HUES48 (cell line): ENCODE measurements around the gene GID8.

Experiments
- H3K27ac ChIP-seq: one replicate; pipeline ENCODE4 v1.7.0; 2013; ENCODE audit warnings: low read depth, low read length, inconsistent platforms
- H3K27me3 ChIP-seq: 2 replicates; pipeline ENCODE4 v1.6.1; 2013; ENCODE audit warnings: mild to moderate bottlenecking, low read length; ENCODE audit not compliant: control insufficient read depth, insufficient read depth
- H3K36me3 ChIP-seq: 2 replicates; pipeline ENCODE4 v1.6.1; 2013; ENCODE audit warnings: low read length; ENCODE audit not compliant: control insufficient read depth, insufficient read depth
- H3K4me1 ChIP-seq: 2 replicates; pipeline ENCODE4 v1.6.1; 2013; ENCODE audit warnings: mild to moderate bottlenecking, low read length; ENCODE audit not compliant: control insufficient read depth, insufficient read depth
- H3K4me3 ChIP-seq: 2 replicates; pipeline ENCODE4 v1.5.1; 2013; ENCODE audit warnings: mild to moderate bottlenecking, low read depth, low read length
- H3K9ac ChIP-seq: 2 replicates; pipeline ENCODE4 v1.6.1; 2013; ENCODE audit warnings: mild to moderate bottlenecking, low read depth, low read length, moderate library complexity
- H3K9me3 ChIP-seq: 2 replicates; pipeline ENCODE4 v1.6.1; 2013; ENCODE audit warnings: low read length; ENCODE audit not compliant: control insufficient read depth, insufficient read depth

Gene GID8

DNA sequence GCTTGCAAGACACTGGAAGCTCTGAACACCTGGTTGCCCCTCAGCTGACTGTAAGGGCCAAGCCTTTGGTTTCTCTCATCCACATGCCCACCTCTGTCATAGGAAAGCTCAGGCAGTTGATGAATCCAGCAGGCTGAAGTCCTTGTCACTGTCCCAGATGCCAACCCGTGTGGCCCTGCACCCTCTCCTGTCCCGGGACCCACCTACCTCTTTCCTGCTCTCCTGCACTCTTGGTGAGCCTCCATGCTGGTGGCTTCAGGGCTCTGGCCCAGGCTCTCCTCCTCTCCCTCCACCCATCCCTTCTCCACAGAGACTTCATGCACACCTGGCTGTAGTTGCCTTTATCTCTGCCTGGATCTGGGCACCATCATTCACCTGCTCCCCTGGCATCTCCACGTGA lies 4.0 kb upstream of the GID8 start:
- Histone ChIP-seq H3K9me3 (no peaks in the 10 kb centered on the region), H3K27me3 (no peaks in the 10 kb centered on the region), H3K36me3 (peaks cover 39% of the 10 kb centered on the region), H3K4me1 (peaks cover 44% of the 10 kb centered on the region), H3K4me3 (no peak overlapping the region), H3K9ac (no peak overlapping the region), H3K27ac (no peak overlapping the region)

GRCh38 chr20:62935204-62935967 lies 2.6 kb upstream of the GID8 start:
- H3K9me3 ChIP-seq, result no peaks in the 10 kb centered on the region
- peaks cover 39% of the 10 kb centered on the region for H3K36me3 ChIP-seq
- H3K9ac ChIP-seq, result no peak overlapping the region
- H3K4me3 ChIP-seq, result peak overlapping the region; percentile 90
- peaks cover 39% of the 10 kb centered on the region for H3K4me1 ChIP-seq
- peak overlapping the region; percentile 36 for H3K27ac ChIP-seq
- H3K27me3 ChIP-seq, result no peaks in the 10 kb centered on the region

- Histone ChIP-seq H3K36me3 (peaks cover 44% of the 10 kb centered on the region), H3K9ac (no peak overlapping the region), H3K4me3 (peak overlapping the region; percentile 90), H3K27ac (no peak overlapping the region), H3K9me3 (no peaks in the 10 kb centered on the region), H3K4me1 (peaks cover 32% of the 10 kb centered on the region), H3K27me3 (no peaks in the 10 kb centered on the region)
Observed at GRCh38 chr20:62935968-62936585, 1.9 kb upstream of the GID8 start.

- peak overlapping the region; percentile 90 for H3K9ac ChIP-seq
- H3K4me1 ChIP-seq, result peaks cover 21% of the 10 kb centered on the region
- H3K4me3 ChIP-seq, result peak overlapping the region; percentile 90
- H3K27ac ChIP-seq, result peak overlapping the region; percentile 97
- peaks cover 51% of the 10 kb centered on the region for H3K36me3 ChIP-seq
- no peaks in the 10 kb centered on the region for H3K27me3 ChIP-seq
- H3K9me3 ChIP-seq, result no peaks in the 10 kb centered on the region
Observed at GRCh38 chr20:62937268-62938104, 461 bp upstream of the GID8 start.

DNA sequence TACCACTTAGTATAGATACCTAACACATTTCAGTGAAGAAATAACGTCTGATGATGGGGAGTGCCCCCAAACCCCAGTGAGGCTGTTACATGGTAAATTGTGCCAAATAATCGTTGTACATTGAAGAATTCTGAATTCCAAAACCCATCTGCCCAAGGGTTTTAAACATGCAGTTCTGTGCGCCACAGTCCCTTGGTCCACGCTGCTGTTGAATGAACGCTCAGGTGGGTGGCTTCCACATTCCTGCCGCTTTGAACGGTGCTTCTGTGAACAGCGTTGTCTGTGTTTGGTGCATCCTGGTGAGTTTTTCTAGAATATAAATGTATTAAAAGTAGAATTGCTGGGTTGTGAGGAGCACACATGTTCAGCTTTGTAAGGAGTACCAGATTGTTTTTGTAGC lies 2.9 kb downstream of the GID8 start:
- H3K36me3 ChIP-seq, result peaks cover 54% of the 10 kb centered on the region
- no peak overlapping the region for H3K9ac ChIP-seq

GRCh38 chr20:62941792-62942191 lies 3.8 kb downstream of the GID8 start:
- H3K9ac ChIP-seq, result no peak overlapping the region
- H3K9me3 ChIP-seq, result no peaks in the 10 kb centered on the region
- no peak overlapping the region for H3K4me3 ChIP-seq
- peaks cover 60% of the 10 kb centered on the region for H3K36me3 ChIP-seq
- H3K27me3 ChIP-seq, result no peaks in the 10 kb centered on the region
- no peaks in the 10 kb centered on the region for H3K4me1 ChIP-seq
- no peak overlapping the region for H3K27ac ChIP-seq

More for the DNA sequence above, 2.9 kb downstream of the GID8 start:
- peaks cover 2% of the 10 kb centered on the region for H3K4me1 ChIP-seq
- no peaks in the 10 kb centered on the region for H3K27me3 ChIP-seq
- H3K4me3 ChIP-seq, result no peak overlapping the region
- H3K9me3 ChIP-seq, result no peaks in the 10 kb centered on the region
- H3K27ac ChIP-seq, result no peak overlapping the region

GRCh38 chr20:62942456-62942855 lies 4.5 kb downstream of the GID8 start:
- Histone ChIP-seq H3K9ac (no peak overlapping the region), H3K9me3 (no peaks in the 10 kb centered on the region), H3K27me3 (no peaks in the 10 kb centered on the region), H3K4me1 (no peaks in the 10 kb centered on the region), H3K4me3 (no peak overlapping the region), H3K27ac (no peak overlapping the region), H3K36me3 (peaks cover 67% of the 10 kb centered on the region)

DNA sequence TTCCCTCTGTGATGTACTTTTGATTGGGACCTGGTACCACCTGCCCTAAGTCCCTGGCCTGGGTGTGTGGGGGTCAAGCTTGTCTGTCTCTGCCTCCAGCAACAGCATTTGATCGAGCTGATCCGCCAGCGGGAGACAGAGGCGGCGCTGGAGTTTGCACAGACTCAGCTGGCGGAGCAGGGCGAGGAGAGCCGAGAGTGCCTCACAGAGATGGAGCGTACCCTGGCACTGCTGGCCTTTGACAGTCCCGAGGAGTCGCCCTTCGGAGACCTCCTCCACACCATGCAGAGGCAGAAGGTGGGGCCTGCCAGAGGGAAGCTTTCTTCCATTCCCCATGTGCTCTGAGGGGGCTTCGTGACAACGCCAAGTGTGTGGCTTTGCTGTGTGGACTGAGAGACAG lies 5.4 kb downstream of the GID8 start:
- Histone ChIP-seq H3K27ac (no peak overlapping the region), H3K36me3 (peaks cover 76% of the 10 kb centered on the region), H3K27me3 (no peaks in the 10 kb centered on the region), H3K9me3 (no peaks in the 10 kb centered on the region), H3K9ac (no peak overlapping the region), H3K4me1 (no peaks in the 10 kb centered on the region), H3K4me3 (no peak overlapping the region)

DNA sequence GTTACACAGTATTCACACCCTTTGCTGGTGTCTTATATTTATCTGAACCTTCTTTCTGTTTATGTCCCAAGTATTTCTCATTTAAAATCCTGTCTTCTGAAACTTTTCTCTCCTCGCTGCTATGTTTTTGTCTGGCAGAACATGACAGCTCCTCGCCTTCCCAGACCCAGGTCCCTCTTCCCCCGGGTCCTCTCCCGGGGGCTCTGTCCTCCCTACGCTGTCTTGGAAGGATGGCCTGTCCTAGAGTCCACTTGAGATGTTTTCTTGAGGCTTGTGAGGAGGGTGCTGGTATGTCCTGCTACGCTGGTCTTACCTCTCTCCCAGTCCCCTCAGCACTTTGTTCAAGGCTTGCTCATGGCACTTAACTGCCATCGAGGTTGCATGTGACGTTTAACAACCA lies 6.2 kb downstream of the GID8 start:
- peaks cover 84% of the 10 kb centered on the region for H3K36me3 ChIP-seq
- H3K4me1 ChIP-seq, result no peaks in the 10 kb centered on the region
- no peaks in the 10 kb centered on the region for H3K27me3 ChIP-seq
- no peak overlapping the region for H3K27ac ChIP-seq
- no peak overlapping the region for H3K4me3 ChIP-seq
- no peak overlapping the region for H3K9ac ChIP-seq
- H3K9me3 ChIP-seq, result no peaks in the 10 kb centered on the region

- no peak overlapping the region for H3K4me3 ChIP-seq
- no peak overlapping the region for H3K27ac ChIP-seq
- no peaks in the 10 kb centered on the region for H3K27me3 ChIP-seq
- no peaks in the 10 kb centered on the region for H3K9me3 ChIP-seq
- H3K4me1 ChIP-seq, result no peaks in the 10 kb centered on the region
- H3K9ac ChIP-seq, result no peak overlapping the region
- peaks cover 89% of the 10 kb centered on the region for H3K36me3 ChIP-seq
Observed at GRCh38 chr20:62944746-62945145, 6.8 kb downstream of the GID8 start.
